Measurements from ENCODE around the gene AUNIP.

The AUNIP gene

DNA sequence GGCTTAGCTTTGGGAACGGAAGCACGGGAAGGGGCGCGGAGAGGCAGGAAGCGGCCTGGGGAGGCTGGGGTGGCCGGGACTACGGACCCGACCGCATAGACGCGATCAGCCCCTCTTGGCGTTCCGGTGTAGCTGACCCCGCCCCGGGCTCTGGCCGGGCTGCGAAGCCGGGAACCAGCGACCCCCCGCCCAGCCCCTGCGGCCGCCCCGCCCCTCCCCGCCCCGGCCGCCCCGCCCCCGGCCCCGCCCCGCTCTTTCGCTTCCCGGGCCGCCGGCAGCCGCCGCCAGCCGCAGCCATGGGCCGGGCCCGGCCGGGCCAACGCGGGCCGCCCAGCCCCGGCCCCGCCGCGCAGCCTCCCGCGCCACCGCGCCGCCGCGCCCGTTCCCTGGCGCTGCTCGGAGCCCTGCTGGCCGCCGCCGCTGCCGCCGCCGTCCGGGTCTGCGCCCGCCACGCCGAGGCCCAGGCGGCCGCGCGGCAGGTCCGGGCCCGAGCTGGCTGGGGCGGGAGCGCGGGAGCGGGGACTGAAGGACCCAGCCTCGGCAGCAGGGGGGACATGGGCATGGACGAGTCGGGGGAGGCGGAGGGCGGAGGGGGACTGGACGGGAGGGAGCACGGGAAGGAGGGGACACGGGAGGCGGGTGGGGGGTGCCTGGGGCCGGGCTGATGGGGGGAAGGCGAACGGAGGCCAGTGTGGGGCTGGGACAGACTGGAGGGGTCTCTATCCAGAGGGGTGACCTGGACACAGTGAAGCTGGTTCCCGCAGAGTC is 59.1 kb downstream of the AUNIP start, which contains the start of gene SELENON (continued):
- TF ChIP-seq, protein P1, sequence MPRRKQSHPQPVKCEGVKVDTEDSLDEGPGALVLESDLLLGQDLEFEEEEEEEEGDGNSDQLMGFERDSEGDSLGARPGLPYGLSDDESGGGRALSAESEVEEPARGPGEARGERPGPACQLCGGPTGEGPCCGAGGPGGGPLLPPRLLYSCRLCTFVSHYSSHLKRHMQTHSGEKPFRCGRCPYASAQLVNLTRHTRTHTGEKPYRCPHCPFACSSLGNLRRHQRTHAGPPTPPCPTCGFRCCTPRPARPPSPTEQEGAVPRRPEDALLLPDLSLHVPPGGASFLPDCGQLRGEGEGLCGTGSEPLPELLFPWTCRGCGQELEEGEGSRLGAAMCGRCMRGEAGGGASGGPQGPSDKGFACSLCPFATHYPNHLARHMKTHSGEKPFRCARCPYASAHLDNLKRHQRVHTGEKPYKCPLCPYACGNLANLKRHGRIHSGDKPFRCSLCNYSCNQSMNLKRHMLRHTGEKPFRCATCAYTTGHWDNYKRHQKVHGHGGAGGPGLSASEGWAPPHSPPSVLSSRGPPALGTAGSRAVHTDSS (tag by site-specific recombination; IDR thresholded peaks at IDR 0.05), result no peak
- TF ChIP-seq ZNF174 (tag by site-specific recombination; IDR thresholded peaks at IDR 0.05) (no peak), INSM2 (tag by site-specific recombination; IDR thresholded peaks at IDR 0.05) (no peak), KLF7 (tag by site-specific recombination; IDR thresholded peaks at IDR 0.05; ENCODE audit: borderline replicate concordance) (no peak), ZNF138 (tag by site-specific recombination; IDR thresholded peaks at IDR 0.05; ENCODE audit: borderline replicate concordance) (no peak), HOXC10 (CRISPR knock-in tag; IDR thresholded peaks at IDR 0.05) (no peak), ZNF19 (tag by site-specific recombination; IDR thresholded peaks at IDR 0.05; ENCODE audit: low read depth) (no peak), ZNF423 (tag by site-specific recombination; IDR thresholded peaks at IDR 0.05) (no peak), ZNF626 (tag by site-specific recombination; IDR thresholded peaks at IDR 0.05) (no peak), YY1 (tag by site-specific recombination; IDR thresholded peaks at IDR 0.05) (no peak), KLF1 (tag by site-specific recombination; IDR thresholded peaks at IDR 0.05) (peak; percentile 33; the same call in 1 of the 2 replicates), ZNF37A (tag by site-specific recombination; IDR thresholded peaks at IDR 0.05) (no peak), TRIM28 (IDR thresholded peaks at IDR 0.05; ENCODE audit: borderline replicate concordance, low read length) (no peak), ZBTB26 (tag by site-specific recombination; optimal IDR thresholded peaks at IDR 0.05) (peak; percentile 38), SETDB1 (IDR thresholded peaks at IDR 0.05; ENCODE audit: insufficient read length, low read length) (no peak), ZNF23 (tag by site-specific recombination; IDR thresholded peaks at IDR 0.05; ENCODE audit: borderline replicate concordance) (no peak), ZNF791 (tag by site-specific recombination; IDR thresholded peaks at IDR 0.05) (no peak), WT1 (tag by site-specific recombination; IDR thresholded peaks at IDR 0.05) (no peak), ZNF707 (tag by site-specific recombination; IDR thresholded peaks at IDR 0.05) (no peak), ZNF280C (tag by site-specific recombination; IDR thresholded peaks at IDR 0.05) (no peak), ZNF311 (tag by site-specific recombination; IDR thresholded peaks at IDR 0.05; ENCODE audit: borderline replicate concordance) (no peak), ZNF16 (tag by site-specific recombination; IDR thresholded peaks at IDR 0.05; ENCODE audit: low read depth) (no peak), ZNF521 (tag by site-specific recombination; IDR thresholded peaks at IDR 0.05) (no peak), ZNF24 (tag by site-specific recombination; IDR thresholded peaks at IDR 0.05) (no peak), ZNF670 (tag by site-specific recombination; IDR thresholded peaks at IDR 0.05; ENCODE audit: low read depth) (no peak)
- TF ChIP-seq, protein P2, sequence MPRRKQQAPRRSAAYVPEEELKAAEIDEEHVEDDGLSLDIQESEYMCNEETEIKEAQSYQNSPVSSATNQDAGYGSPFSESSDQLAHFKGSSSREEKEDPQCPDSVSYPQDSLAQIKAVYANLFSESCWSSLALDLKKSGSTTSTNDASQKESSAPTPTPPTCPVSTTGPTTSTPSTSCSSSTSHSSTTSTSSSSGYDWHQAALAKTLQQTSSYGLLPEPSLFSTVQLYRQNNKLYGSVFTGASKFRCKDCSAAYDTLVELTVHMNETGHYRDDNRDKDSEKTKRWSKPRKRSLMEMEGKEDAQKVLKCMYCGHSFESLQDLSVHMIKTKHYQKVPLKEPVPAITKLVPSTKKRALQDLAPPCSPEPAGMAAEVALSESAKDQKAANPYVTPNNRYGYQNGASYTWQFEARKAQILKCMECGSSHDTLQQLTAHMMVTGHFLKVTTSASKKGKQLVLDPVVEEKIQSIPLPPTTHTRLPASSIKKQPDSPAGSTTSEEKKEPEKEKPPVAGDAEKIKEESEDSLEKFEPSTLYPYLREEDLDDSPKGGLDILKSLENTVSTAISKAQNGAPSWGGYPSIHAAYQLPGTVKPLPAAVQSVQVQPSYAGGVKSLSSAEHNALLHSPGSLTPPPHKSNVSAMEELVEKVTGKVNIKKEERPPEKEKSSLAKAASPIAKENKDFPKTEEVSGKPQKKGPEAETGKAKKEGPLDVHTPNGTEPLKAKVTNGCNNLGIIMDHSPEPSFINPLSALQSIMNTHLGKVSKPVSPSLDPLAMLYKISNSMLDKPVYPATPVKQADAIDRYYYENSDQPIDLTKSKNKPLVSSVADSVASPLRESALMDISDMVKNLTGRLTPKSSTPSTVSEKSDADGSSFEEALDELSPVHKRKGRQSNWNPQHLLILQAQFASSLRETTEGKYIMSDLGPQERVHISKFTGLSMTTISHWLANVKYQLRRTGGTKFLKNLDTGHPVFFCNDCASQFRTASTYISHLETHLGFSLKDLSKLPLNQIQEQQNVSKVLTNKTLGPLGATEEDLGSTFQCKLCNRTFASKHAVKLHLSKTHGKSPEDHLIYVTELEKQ (tag by site-specific recombination; IDR thresholded peaks at IDR 0.05; ENCODE audit: borderline replicate concordance), result no peak
- TF ChIP-seq, protein P3, sequence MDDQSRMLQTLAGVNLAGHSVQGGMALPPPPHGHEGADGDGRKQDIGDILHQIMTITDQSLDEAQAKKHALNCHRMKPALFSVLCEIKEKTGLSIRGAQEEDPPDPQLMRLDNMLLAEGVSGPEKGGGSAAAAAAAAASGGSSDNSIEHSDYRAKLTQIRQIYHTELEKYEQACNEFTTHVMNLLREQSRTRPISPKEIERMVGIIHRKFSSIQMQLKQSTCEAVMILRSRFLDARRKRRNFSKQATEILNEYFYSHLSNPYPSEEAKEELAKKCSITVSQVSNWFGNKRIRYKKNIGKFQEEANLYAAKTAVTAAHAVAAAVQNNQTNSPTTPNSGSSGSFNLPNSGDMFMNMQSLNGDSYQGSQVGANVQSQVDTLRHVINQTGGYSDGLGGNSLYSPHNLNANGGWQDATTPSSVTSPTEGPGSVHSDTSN (CRISPR knock-in tag; IDR thresholded peaks at IDR 0.05), result no peak
- TF ChIP-seq, protein P4, sequence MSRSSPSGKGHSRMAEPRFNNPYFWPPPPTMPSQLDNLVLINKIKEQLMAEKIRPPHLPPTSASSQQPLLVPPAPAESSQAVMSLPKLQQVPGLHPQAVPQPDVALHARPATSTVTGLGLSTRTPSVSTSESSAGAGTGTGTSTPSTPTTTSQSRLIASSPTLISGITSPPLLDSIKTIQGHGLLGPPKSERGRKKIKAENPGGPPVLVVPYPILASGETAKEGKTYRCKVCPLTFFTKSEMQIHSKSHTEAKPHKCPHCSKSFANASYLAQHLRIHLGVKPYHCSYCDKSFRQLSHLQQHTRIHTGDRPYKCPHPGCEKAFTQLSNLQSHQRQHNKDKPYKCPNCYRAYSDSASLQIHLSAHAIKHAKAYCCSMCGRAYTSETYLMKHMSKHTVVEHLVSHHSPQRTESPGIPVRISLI (tag by site-specific recombination; IDR thresholded peaks at IDR 0.05), result no peak
